HAP-1 (cell line): ENCODE results near the gene ABCD3.

Source experiments
- DNase-seq, 2 experiments: peaks; one replicate each; pipeline ENCODE4 v3.0.0-alpha.2; 2016 to 2020; ENCODE audit warnings: low spot score in 2 of 2
- H3K27me3 ChIP-seq: fragments of 250-450 bp; sonication (Bioruptor Pico); 2 replicates; pipeline ENCODE4 v1.5.1; 2020; ENCODE audit warnings: low read depth, mild to moderate bottlenecking, moderate library complexity
- H3K36me3 ChIP-seq: fragments of 250-450 bp; sonication (Bioruptor Pico); replicated peaks from 2 replicates; pipeline ENCODE4 v1.5.1; 2020; ENCODE audit warnings: mild to moderate bottlenecking
- H3K4me1 ChIP-seq: fragments of 250-450 bp; sonication (Bioruptor Pico); 2 replicates; pipeline ENCODE4 v1.5.1; 2020; ENCODE audit warnings: mild to moderate bottlenecking
- H3K4me3 ChIP-seq: fragments of 250-450 bp; sonication (Bioruptor Pico); 2 replicates; pipeline ENCODE4 v1.5.1; 2020; ENCODE audit warnings: mild to moderate bottlenecking, moderate library complexity
- H3K9me3 ChIP-seq: fragments of 250-450 bp; sonication (Bioruptor Pico); 2 replicates; pipeline ENCODE4 v1.5.1; 2020; ENCODE audit warnings: mild to moderate bottlenecking, moderate library complexity
- in situ Hi-C: fragments of 300-500 bp; cut with MboI; formaldehyde crosslinking; loops from 3 replicates; pipeline ENCODE4 v1.14.3; 2020; ENCODE audit warnings: low sequenced_read_pairs, inconsistent platforms, mixed read lengths

The ABCD3 gene

DNA sequence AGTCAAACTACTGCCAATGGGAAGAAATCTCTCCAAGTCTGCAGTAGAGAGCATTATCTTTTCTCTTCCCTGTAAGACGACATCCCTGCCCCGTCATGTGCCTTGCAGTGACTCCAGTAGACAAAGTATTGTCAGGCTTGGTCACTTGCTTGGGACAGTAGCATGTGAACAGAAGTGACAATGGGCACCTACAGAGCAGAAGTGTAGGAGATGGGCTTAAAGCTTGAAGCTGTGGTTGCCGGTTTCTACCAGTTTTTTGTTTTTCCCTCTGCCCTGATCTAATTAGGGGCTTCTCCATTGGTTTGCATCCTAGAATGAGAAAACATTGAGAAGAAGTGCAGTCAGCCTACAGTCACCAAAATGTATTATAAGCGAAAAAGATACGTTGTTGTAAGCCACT, 110.6 kb downstream of the ABCD3 start:
- in situ Hi-C loops, result loop anchor here (10.0 kb wide), 1 partner anchor 516 kb away; no protein-coding TSS in a partner anchor
- Histone ChIP-seq H3K36me3 (peaks cover 44% of the 10 kb centered on the region), H3K4me3 (no peak overlapping the region), H3K4me1 (peaks cover 15% of the 10 kb centered on the region), H3K27me3 (no peaks in the 10 kb centered on the region), H3K9me3 (no peaks in the 10 kb centered on the region)
- DNase-seq, result no peak

DNA sequence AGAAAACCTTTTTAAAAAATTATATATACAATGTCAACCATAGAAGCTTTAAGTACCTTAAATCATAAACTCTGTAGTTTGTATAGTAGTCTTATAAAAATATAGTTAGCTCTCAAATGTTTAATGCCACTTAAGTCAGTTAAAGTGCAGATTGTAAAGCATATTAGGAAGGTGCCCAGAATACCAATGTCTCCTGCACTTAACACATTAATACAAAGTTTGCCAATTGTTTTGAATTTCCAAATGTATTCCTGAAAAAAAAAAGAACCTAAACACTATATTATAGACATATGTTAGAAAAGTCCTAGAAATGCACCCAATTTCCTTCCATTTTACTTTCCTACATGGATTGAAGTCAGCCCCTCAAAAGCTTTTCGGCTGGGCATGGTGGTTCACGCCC, 111.2 kb downstream of the ABCD3 start:
- Histone ChIP-seq H3K4me3 (no peak overlapping the region), H3K36me3 (peaks cover 48% of the 10 kb centered on the region)
- in situ Hi-C loops, result loop anchor here (10.0 kb wide), 1 partner anchor 515 kb away; no protein-coding TSS in a partner anchor

DNA sequence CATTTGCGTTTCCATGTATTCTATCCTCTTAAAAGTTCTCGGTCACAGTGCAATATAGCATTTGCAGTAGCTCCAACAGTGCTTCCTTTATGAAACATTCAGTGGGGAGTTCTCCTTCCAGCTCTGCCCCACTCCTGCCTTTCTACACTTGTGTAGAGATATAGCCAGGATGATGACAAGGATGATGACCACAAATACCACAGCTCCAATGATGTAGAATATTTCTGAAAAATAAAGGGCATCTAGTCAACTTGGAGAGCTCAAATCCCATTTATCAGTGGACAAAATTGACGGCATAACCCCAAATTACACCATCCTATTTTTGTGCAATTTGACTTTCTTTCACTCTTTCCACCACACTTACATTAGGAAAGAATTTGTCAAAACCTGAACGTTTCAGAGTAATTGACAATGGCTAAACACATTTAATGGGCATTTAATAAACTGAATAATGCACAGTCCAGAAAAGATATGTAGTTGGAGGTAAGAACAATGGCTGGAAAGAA, 112.2 kb downstream of the ABCD3 start:
- Histone ChIP-seq H3K36me3 (peaks cover 57% of the 10 kb centered on the region), H3K4me1 (peaks cover 15% of the 10 kb centered on the region), H3K27me3 (no peaks in the 10 kb centered on the region), H3K9me3 (no peaks in the 10 kb centered on the region), H3K4me3 (no peak overlapping the region)
- in situ Hi-C loops, result no loop called here
- DNase-seq, result no peak

More for the DNA sequence above, 111.2 kb downstream of the ABCD3 start:
- H3K27me3 ChIP-seq, result no peaks in the 10 kb centered on the region
- peaks cover 15% of the 10 kb centered on the region for H3K4me1 ChIP-seq
- no peaks in the 10 kb centered on the region for H3K9me3 ChIP-seq
- DNase-seq, result no peak

DNA sequence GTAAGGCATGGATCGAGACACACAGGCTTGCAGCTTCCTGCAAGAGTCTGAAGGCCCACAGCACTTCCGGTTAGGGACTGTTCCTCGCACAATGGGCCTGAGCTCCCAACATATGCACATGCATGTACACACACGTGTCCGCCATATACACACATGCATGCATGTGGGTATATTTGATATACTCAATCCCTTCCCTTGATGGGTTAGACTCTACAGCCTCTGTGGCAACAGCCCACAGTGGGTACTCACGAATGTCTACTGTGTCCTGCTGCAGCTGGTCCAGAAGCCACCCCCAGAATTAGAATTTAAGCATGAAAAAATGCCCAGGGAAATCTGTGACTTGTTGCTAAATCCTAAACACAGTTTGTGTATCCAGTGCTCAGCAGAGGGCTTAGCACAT, 113.5 kb downstream of the ABCD3 start:
- no peak for DNase-seq
- no peak overlapping the region for H3K4me3 ChIP-seq
- H3K36me3 ChIP-seq, result peaks cover 57% of the 10 kb centered on the region
- H3K4me1 ChIP-seq, result peaks cover 15% of the 10 kb centered on the region
- H3K9me3 ChIP-seq, result no peaks in the 10 kb centered on the region
- no peaks in the 10 kb centered on the region for H3K27me3 ChIP-seq
- in situ Hi-C loops, result no loop called here

DNA sequence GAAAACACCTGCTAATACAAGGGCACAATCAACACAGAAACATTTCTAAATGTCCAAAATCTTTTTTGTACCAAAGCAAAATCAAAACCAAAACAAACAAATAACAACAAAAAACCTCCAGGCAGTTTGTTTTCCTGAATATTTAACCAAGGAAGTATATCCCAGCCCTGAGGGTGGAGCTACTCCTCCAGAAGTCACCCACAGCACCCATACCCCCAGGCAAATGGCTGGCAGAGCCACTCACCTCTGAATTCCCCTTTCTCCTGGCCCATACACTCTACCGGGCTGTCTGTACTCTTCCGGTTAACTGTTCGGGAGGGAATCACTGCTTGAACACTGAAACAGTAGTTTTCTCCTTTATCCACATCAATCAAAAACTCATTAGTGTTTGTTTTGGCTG, 113.9 kb downstream of the ABCD3 start:
- Histone ChIP-seq H3K27me3 (no peaks in the 10 kb centered on the region), H3K4me1 (peaks cover 15% of the 10 kb centered on the region), H3K9me3 (no peaks in the 10 kb centered on the region), H3K36me3 (peaks cover 57% of the 10 kb centered on the region), H3K4me3 (no peak overlapping the region)
- in situ Hi-C loops, result no loop called here
- peak in 1 of 2 experiments; percentile 15 for DNase-seq

DNA sequence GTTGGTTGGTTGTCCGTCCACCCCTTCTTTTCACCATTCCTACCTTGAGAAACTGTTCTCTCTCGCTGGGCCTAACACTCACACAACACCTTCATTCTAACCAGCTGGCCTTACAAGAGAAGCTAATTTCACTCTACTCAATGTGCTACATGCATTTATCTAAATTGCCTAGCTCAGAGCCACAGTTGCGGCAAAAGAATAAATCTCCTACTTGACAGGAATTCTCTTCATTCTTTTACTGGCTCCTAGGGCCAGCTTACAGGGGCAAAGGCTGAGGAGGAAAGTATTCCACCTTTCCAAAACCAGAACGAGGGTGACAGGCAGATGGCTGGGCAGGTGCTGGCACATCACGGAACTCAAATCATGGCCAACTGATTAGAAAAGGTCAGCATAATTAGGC, 116.9 kb downstream of the ABCD3 start:
- no peaks in the 10 kb centered on the region for H3K27me3 ChIP-seq
- no peak for DNase-seq
- H3K9me3 ChIP-seq, result no peaks in the 10 kb centered on the region
- in situ Hi-C loops, result no loop called here
- H3K4me3 ChIP-seq, result no peak overlapping the region
- peaks cover 21% of the 10 kb centered on the region for H3K4me1 ChIP-seq
- H3K36me3 ChIP-seq, result peaks cover 53% of the 10 kb centered on the region

DNA sequence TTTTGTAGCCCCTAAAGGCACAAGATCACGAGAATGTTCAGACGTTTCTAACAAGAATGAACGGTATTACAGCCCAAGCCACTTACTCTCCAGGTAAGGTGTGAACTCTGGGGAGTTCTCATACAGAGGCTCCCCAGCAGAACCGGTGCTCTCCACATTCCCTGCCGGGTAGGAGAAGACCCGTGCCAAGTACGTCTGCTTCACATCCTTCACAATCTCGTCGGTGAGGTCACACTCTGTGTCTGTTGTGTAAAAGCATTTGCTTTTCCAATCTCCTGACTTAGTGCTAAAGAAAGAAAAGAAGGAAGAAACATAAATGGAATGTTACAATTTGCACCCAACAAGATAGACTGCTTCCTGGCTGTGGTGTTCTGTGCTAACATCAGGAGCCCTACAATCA, 117.7 kb downstream of the ABCD3 start:
- in situ Hi-C loops, result no loop called here
- H3K4me3 ChIP-seq, result no peak overlapping the region
- no peak for DNase-seq

DNA sequence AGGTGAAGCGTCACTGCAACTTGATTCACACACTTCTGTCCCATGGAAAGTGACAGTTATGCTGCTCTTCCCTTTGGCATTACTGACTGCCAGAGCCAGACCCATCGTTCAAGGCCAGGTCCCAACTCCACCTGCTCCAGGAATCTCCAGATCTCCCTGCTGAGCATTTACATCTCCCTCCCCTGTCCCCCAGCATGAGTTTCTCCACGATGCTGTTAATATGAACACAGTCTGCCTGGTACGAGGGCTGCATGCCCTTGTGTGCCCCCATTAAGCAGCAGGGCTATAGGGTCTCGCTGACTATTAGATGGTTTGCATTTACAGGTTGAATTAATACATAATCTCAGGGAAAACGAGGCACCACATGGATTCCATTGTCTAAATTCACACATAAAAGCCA, 119.1 kb downstream of the ABCD3 start:
- peaks cover 23% of the 10 kb centered on the region for H3K4me1 ChIP-seq
- peaks cover 35% of the 10 kb centered on the region for H3K36me3 ChIP-seq
- in situ Hi-C loops, result no loop called here
- H3K9me3 ChIP-seq, result no peaks in the 10 kb centered on the region
- no peak overlapping the region for H3K4me3 ChIP-seq
- DNase-seq, result no peak
- H3K27me3 ChIP-seq, result no peaks in the 10 kb centered on the region

More for the DNA sequence above, 117.7 kb downstream of the ABCD3 start:
- Histone ChIP-seq H3K27me3 (no peaks in the 10 kb centered on the region), H3K9me3 (no peaks in the 10 kb centered on the region), H3K36me3 (peaks cover 45% of the 10 kb centered on the region), H3K4me1 (peaks cover 23% of the 10 kb centered on the region)

DNA sequence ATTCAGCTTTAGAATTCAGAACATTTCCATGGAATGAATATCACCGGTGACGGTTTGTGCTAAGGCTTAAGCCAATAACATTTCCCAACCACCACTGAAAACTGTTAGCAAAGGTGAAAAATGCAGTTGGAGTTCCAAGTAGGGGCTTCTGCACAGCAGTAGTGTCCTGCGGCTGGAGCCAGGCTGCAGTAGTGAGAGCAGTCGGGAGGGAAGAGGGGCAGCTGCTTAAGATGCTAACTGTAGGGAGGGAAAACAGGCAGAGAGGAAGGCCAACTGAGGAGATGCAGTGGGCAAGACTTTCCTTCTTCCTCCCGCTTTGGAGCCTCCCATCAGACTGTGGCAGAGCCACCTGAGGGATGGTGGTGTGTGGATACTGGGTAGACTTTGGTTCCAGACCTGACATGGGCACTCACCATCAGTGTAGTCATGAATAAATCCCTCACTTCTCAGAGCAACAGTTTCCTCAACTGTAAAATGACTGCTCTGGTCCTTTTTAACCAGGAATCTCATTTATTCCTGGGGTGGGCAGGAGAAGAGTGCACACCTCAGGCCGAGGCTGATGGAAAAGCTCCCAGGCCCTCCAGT, 120.1 kb downstream of the ABCD3 start:
- in situ Hi-C loops, result no loop called here
- no peaks in the 10 kb centered on the region for H3K9me3 ChIP-seq
- peaks cover 31% of the 10 kb centered on the region for H3K4me1 ChIP-seq
- DNase-seq, result no peak
- H3K36me3 ChIP-seq, result peaks cover 24% of the 10 kb centered on the region
- no peaks in the 10 kb centered on the region for H3K27me3 ChIP-seq
- H3K4me3 ChIP-seq, result no peak overlapping the region

DNA sequence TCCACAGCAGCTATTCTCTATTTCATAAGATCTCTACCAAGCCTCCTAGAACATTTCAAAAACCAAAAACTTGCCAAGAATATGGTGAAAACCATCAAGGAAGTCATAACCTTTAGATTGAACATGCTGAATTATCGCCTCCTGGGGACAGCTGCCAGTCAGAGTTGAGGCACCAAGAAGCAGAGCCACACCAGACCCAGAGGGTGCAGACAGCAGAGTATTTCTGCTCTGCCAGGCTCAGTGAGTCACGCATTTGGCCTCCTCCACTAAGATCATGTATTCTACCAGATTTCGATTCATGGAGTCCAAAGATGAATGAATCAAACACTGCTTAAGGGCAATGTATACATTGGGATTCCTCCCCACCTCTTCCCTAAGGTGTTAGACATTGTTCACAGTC, 121.3 kb downstream of the ABCD3 start:
- in situ Hi-C loops, result no loop called here
- Histone ChIP-seq H3K4me1 (peaks cover 32% of the 10 kb centered on the region), H3K27me3 (no peaks in the 10 kb centered on the region), H3K36me3 (peaks cover 16% of the 10 kb centered on the region), H3K4me3 (peak overlapping the region; percentile 87), H3K9me3 (no peaks in the 10 kb centered on the region)
- no peak for DNase-seq

DNA sequence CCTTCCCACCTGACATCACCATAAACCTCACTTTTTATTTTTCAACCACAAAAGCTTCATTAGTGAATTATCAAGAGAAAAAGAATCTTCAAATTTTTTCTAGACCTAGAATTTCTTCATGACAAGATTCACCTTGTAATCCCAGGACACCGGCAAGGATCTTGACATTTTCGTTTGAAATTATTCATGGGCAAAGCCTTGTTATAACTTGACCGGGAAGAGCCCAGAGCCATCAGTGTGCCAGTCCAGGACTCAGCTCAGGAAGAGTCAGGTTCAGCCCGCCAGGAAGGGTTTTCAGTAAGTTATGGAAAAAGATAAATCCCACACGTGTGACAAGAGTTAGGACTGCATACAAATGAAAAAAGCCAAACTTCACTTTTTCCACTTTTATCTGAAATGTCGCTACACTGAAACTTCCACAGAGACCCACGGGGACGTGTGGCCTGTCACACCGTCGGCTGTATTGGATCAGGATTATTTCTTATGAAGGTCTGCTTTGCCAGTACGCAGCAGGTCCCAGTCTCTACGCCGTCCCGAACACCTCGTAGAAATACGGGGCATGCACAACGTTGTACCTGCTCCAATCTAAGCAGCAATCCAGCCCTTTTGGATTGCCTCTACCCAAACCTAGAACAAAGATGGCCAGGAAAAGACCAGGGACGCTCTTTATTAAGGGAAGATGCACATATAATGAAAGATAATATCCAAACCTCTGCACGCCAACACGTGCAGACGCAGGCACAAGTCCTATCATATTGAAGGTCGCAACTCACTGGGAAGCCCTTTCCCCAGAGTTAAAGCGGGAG, 122.5 kb downstream of the ABCD3 start:
- peak; percentile 34 to 41 for DNase-seq
- in situ Hi-C loops, result no loop called here
- Histone ChIP-seq H3K4me3 (peak overlapping the region; percentile 87), H3K4me1 (peaks cover 32% of the 10 kb centered on the region), H3K27me3 (no peaks in the 10 kb centered on the region), H3K36me3 (peaks cover 8% of the 10 kb centered on the region), H3K9me3 (no peaks in the 10 kb centered on the region)

DNA sequence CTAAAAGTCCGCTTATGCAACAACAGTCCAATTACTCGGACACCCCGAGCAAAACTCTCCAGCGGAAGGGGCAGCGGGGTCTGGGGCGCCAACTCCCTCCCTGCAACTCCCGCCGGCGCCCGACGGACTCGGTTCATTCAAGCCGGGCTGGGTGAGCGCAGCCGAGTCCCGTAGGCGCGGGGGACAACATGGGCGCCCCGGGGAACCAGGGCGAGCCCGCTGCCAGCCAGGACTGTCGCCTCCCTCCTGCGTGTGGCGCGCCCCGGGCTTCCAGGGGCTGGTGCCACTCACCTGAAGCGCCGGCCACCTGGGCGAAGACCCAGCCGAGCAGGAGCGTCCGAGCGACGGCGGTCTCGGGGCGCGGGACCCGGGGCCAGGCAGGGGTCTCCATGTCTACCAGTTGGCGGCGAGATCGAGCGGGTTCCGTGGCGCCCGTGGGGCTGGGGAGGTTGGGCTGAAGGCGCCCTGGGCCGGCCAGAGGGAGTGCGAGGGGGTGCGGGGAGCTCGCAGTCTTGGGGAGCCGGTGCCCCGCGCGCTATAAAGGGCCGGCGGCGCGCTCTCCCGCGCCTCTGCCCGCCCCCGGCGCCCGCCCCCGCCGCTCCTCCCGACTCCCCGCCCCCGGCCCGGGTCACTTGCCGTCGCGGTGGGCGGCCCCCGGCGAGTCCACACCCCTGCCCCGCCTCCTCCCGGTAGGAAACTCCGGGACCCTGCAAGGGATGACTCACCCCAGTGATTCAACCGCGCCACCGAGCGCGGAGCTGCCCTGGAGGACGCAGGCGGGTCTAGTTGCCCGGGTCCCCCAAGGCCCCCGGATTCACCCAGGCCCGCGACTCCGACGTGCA, 123.3 kb downstream of the ABCD3 start, which contains the start of gene F3:
Gene F3, minus strand, starts transcription at position 514 of the 842 bp plus-strand sequence. Its CDS starts 123 bp downstream, at position 391.
- in situ Hi-C loops, result no loop called here
- H3K27me3 ChIP-seq, result no peaks in the 10 kb centered on the region
- H3K9me3 ChIP-seq, result no peaks in the 10 kb centered on the region
- H3K4me3 ChIP-seq, result peak within 1 kb of the TSS; percentile 87
- peaks cover 8% of the 10 kb centered on the region for H3K36me3 ChIP-seq
- DNase-seq, result peak; percentile 78 to 94
- peaks cover 32% of the 10 kb centered on the region for H3K4me1 ChIP-seq

DNA sequence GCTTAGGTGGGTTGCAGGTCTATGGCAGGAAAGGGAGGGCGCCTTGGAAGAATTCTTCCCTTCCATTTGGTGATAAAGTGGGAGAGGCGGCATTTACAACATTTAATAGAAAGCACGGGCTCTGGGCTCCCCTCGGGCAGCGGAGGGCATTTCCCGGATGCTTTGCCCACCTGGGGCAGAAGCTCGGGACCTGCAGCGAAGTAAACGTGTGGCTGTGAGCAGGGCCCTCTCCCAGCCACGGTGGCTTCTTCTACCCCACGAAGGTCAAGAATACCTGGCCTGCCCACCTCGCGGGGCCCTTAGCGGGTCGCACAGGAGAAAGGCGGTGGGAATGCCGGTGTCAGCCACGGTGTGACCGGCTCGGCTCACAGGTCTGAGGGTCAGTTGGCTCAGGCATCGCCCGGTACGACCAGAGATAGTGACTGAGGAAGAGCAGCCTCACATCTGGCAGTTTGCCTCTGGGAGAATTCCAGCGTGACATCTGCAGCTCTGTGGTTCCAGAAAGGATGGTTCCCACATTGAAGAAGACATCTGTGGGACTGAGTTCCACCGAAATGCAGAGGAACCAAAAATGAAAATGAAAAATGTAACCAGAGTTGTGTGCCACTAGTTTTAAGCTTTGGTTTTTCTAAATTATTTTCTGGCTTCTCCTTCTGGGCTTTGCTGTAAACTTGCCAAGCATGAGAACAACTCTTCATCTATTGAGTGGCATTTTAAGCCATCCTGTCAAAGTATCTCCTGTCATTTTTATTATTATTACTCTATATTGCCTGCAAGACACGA, 124.1 kb downstream of the ABCD3 start:
- no peak for DNase-seq
- in situ Hi-C loops, result no loop called here
- H3K36me3 ChIP-seq, result peaks cover 8% of the 10 kb centered on the region
- H3K4me3 ChIP-seq, result peak overlapping the region; percentile 87
- no peaks in the 10 kb centered on the region for H3K27me3 ChIP-seq
- peaks cover 32% of the 10 kb centered on the region for H3K4me1 ChIP-seq
- H3K9me3 ChIP-seq, result no peaks in the 10 kb centered on the region
